PC-3 (cell line): Measurements from ENCODE around the gene FARP1. TPM values are rescaled to one million over a fixed set of nuclear protein-coding genes. Genes with fewer than 3 reads are reported as not detected.

ENCODE experiments used
- ATAC-seq: fragments of 200-7000 bp; cut with Tn5 transposase; 2 replicates; pipeline ENCODE4 v1.9.1; 2020; ENCODE audit warnings: mild to moderate bottlenecking, moderate library complexity
- BruUV-seq: library from RNA; stranded (reverse); fragments of 400-500 nt; replicated peaks from 2 replicates; lab custom pipeline; 2021; lab: Mats Ljungman, UMichigan
- CTCF ChIA-PET: fragments of 300-600 bp; sonication (Branson Sonifier 250); formaldehyde crosslinking; loops from one replicate; lab custom pipeline; 2022; ENCODE audit warnings: antibody characterized with exemption; lab: Charles Lee
- POLR2A ChIA-PET: fragments of 300-600 bp; sonication (Branson Sonifier 250); formaldehyde crosslinking; loops from one replicate; lab custom pipeline; 2022; ENCODE audit warnings: antibody characterized with exemption; ENCODE audit not compliant: unreplicated experiment; lab: Charles Lee
- DNase-seq: peaks from one replicate; pipeline ENCODE4 v3.0.0-alpha.2; 2015
- H2AFZ ChIP-seq: fragments of 300-600 bp; sonication (generic); 2 replicates; pipeline ENCODE4 v1.6.0; 2016; ENCODE audit warnings: antibody characterized with exemption, low read length
- H3F3A ChIP-seq: fragments of 300-600 bp; sonication (generic); one replicate; pipeline ENCODE4 v1.6.0; 2017; ENCODE audit warnings: antibody characterized with exemption, low read length, control low read depth, mild to moderate bottlenecking; ENCODE audit not compliant: unreplicated experiment
- H3K27ac ChIP-seq: fragments of 300-600 bp; sonication (generic); 2 replicates; pipeline ENCODE4 v1.5.1; 2016; ENCODE audit warnings: mild to moderate bottlenecking, low read length
- H3K27me3 ChIP-seq: fragments of 300-600 bp; sonication (generic); 2 replicates; pipeline ENCODE4 v1.6.1; 2016; ENCODE audit warnings: low read length, mixed read lengths
- H3K36me3 ChIP-seq: fragments of 300-600 bp; sonication (generic); 2 replicates; pipeline ENCODE4 v1.6.1; 2016; ENCODE audit warnings: low read depth, mixed run types, low read length, mixed read lengths
- H3K4me1 ChIP-seq: fragments of 300-600 bp; sonication (generic); 2 replicates; pipeline ENCODE4 v1.5.1; 2016; ENCODE audit warnings: low read length; ENCODE audit not compliant: insufficient read depth
- H3K4me2 ChIP-seq: fragments of 300-600 bp; sonication (generic); 2 replicates; pipeline ENCODE4 v1.6.0; 2016; ENCODE audit warnings: low read length
- H3K4me3 ChIP-seq: fragments of 300-600 bp; sonication (generic); 2 replicates; pipeline ENCODE4 v1.5.1; 2016; ENCODE audit warnings: mild to moderate bottlenecking, low read length, mixed read lengths
- H3K79me2 ChIP-seq: fragments of 300-600 bp; sonication (generic); 2 replicates; pipeline ENCODE4 v1.6.1; 2017; ENCODE audit warnings: low read length, mixed read lengths
- H3K9ac ChIP-seq: fragments of 300-600 bp; sonication (generic); 2 replicates; pipeline ENCODE4 v1.6.0; 2016; ENCODE audit warnings: mild to moderate bottlenecking, low read length
- H3K9me2 ChIP-seq: fragments of 300-600 bp; sonication (generic); replicated peaks from 2 replicates; pipeline ENCODE4 v1.6.1; 2016; ENCODE audit warnings: mixed run types, low read length, mixed read lengths
- H3K9me3 ChIP-seq: fragments of 300-600 bp; sonication (generic); 2 replicates; pipeline ENCODE4 v1.6.1; 2016; ENCODE audit warnings: low read length, mixed read lengths
- H4K20me1 ChIP-seq: fragments of 300-600 bp; sonication (generic); 2 replicates; pipeline ENCODE4 v1.6.1; 2016; ENCODE audit warnings: low read length, mixed read lengths
- CTCF ChIP-seq: fragments of 300-600 bp; sonication (generic); conservative IDR thresholded peaks from 2 replicates; pipeline ENCODE4 v1.5.1; 2017; ENCODE audit warnings: antibody characterized with exemption, low read depth, mild to moderate bottlenecking, low read length
- EZH2 ChIP-seq: fragments of 300-600 bp; sonication (generic); IDR thresholded peaks from one replicate; pipeline ENCODE4 v1.6.1; 2017; ENCODE audit warnings: antibody characterized with exemption, mild to moderate bottlenecking, low read length; ENCODE audit not compliant: unreplicated experiment
- EZH2phosphoT487 ChIP-seq: fragments of 300-600 bp; sonication (generic); IDR thresholded peaks from 2 replicates; pipeline ENCODE4 v1.6.1; 2018; ENCODE audit warnings: mild to moderate bottlenecking, antibody characterized with exemption, low read length, borderline replicate concordance
- intact Hi-C: fragments of 100-400 bp; cut with micrococcal nuclease; formaldehyde crosslinking; loops from 2 replicates; pipeline ENCODE4 v1.9.0; 2023
- total RNA-seq: library from RNA; depleted of rRNA; stranded (reverse); fragments of >200 nt; gene quantifications from 2 replicates; pipeline ENCODE4 v1.2.3, GENCODE V29; 2014

The FARP1 gene
- total RNA-seq, 1 experiment from 2014 or later: 18.2 TPM

GRCh38 chr13:98310485-98311199 lies 167.7 kb downstream of the FARP1 start:
- no peak for ATAC-seq
- H3K36me3 ChIP-seq: no peaks in the 10 kb centered on the region
- POLR2A ChIA-PET: no interaction called here

GRCh38 chr13:98311200-98311548 lies 168.3 kb downstream of the FARP1 start:
- no peak for ATAC-seq
- H2AFZ ChIP-seq: no peak overlapping the region
- CTCF ChIA-PET: no interaction called here
- no peaks in the 10 kb centered on the region for H3K9me3 ChIP-seq
- H3K79me2 ChIP-seq: no peaks in the 10 kb centered on the region
- no peak overlapping the region for H3K4me2 ChIP-seq
- H3F3A ChIP-seq: no peaks in the 10 kb centered on the region
- no peak for DNase-seq
- no peak overlapping the region for H3K9ac ChIP-seq
- H3K36me3 ChIP-seq: no peaks in the 10 kb centered on the region
- TF ChIP-seq CTCF (no peak), EZH2 (no peak), EZH2phosphoT487 (no peak)
- no peak overlapping the region for H3K27ac ChIP-seq
- BruUV-seq: no TSS peak
- no peaks in the 10 kb centered on the region for H3K9me2 ChIP-seq
- no peak overlapping the region for H3K4me3 ChIP-seq
- no peaks in the 10 kb centered on the region for H4K20me1 ChIP-seq
- no peaks in the 10 kb centered on the region for H3K4me1 ChIP-seq
- H3K27me3 ChIP-seq: no peaks in the 10 kb centered on the region
- intact Hi-C loops: no loop called here
- POLR2A ChIA-PET: no interaction called here

More at GRCh38 chr13:98310485-98311199, 167.7 kb downstream of the FARP1 start:
- no peak overlapping the region for H2AFZ ChIP-seq
- H3K9ac ChIP-seq: no peak overlapping the region
- H3K9me3 ChIP-seq: no peaks in the 10 kb centered on the region
- no TSS peak for BruUV-seq
- intact Hi-C loops: no loop called here
- no peaks in the 10 kb centered on the region for H3K79me2 ChIP-seq
- H4K20me1 ChIP-seq: no peaks in the 10 kb centered on the region
- TF ChIP-seq EZH2phosphoT487 (no peak), EZH2 (no peak), CTCF (no peak)
- H3K27ac ChIP-seq: no peak overlapping the region
- H3K4me2 ChIP-seq: no peak overlapping the region
- H3K4me1 ChIP-seq: no peaks in the 10 kb centered on the region
- DNase-seq: no peak
- no peaks in the 10 kb centered on the region for H3K27me3 ChIP-seq
- CTCF ChIA-PET: no interaction called here
- H3K4me3 ChIP-seq: no peak overlapping the region
- no peaks in the 10 kb centered on the region for H3K9me2 ChIP-seq
- H3F3A ChIP-seq: no peaks in the 10 kb centered on the region

GRCh38 chr13:98312606-98313005 lies 169.7 kb downstream of the FARP1 start:
- no TSS peak for BruUV-seq
- Histone ChIP-seq H3K9me3 (no peaks in the 10 kb centered on the region), H3K4me2 (no peak overlapping the region), H3K9me2 (no peaks in the 10 kb centered on the region), H3K27me3 (no peaks in the 10 kb centered on the region), H3K4me3 (no peak overlapping the region), H2AFZ (no peak overlapping the region), H3K79me2 (no peaks in the 10 kb centered on the region), H3F3A (no peaks in the 10 kb centered on the region), H3K36me3 (no peaks in the 10 kb centered on the region), H3K27ac (no peak overlapping the region), H3K9ac (no peak overlapping the region), H4K20me1 (no peaks in the 10 kb centered on the region), H3K4me1 (no peaks in the 10 kb centered on the region)
- TF ChIP-seq CTCF: no peak
- TF ChIP-seq EZH2phosphoT487: no peak
- no peak for TF ChIP-seq EZH2
- ATAC-seq: no peak
- POLR2A ChIA-PET: no interaction called here
- intact Hi-C loops: no loop called here
- no peak for DNase-seq
- CTCF ChIA-PET: no interaction called here
